ENCODE results near the gene TRAF2. TPM values are rescaled to one million over a fixed set of nuclear protein-coding genes. Genes with fewer than 3 reads are reported as not detected.
A peak's percentile ranks its signal among the peaks of the same experiment; 100 is the strongest.

TRAF2 gene
- total and polyA plus RNA-seq, 2 of the 4 experiments (the other 2 are of a cell fraction): 6.6 to 12.0 TPM

- Histone ChIP-seq H4K8ac (ENCODE audit: low read depth in 2 of 2, low read length in 2 of 2) (no peak overlapping the region), H3K27me3 (ENCODE audit: control insufficient read depth, insufficient read depth, low read length) (peaks cover 16% of the 10 kb centered on the region; the same call in 1 of the 2 replicates), H3K9ac (ENCODE audit: low read depth, low read length) (no peak overlapping the region), H2AK9ac (replicated peaks; ENCODE audit: low read depth, low read length, poor library complexity) (no peak overlapping the region), H2BK120ac (ENCODE audit: low read depth, low read length) (no peak overlapping the region), H3K9me3 (ENCODE audit: control insufficient read depth, insufficient read depth, low read length) (no peaks in the 10 kb centered on the region), H2BK15ac (ENCODE audit: low read depth, low read length) (no peak overlapping the region), H4K91ac (ENCODE audit: insufficient read depth, low read depth, low read length) (no peak overlapping the region), H2AFZ (replicated peaks; ENCODE audit: low read length, poor library complexity) (peak overlapping the region; percentile 21), H3K79me1 (ENCODE audit: low read depth in 1 of 2, low read length in 2 of 2) (no peaks in the 10 kb centered on the region), H2AK5ac (ENCODE audit: low read depth, low read length) (no peak overlapping the region), H3K56ac (ENCODE audit: extremely low read depth, insufficient read depth, low read length) (no peak overlapping the region), H3K4me1 (ENCODE audit: control insufficient read depth, insufficient read depth, low read length) (peaks cover 7% of the 10 kb centered on the region; the same call in 1 of the 2 replicates), H4K5ac (ENCODE audit: low read depth, low read length) (no peak overlapping the region), H3K14ac (replicated peaks; ENCODE audit: low read depth, low read length) (no peak overlapping the region), H2BK5ac (ENCODE audit: low read depth, low read length, poor library complexity, severe bottlenecking) (no peak overlapping the region), H3K4me3 (ENCODE audit: insufficient read depth, low read depth, low read length) (no peak overlapping the region), H3K4ac (ENCODE audit: low read depth, low read length) (no peak overlapping the region), H3K4me2 (ENCODE audit: low read depth, low read length) (no peak overlapping the region), H2BK20ac (ENCODE audit: low read depth, low read length) (no peak overlapping the region), H3K18ac (ENCODE audit: low read depth, low read length) (no peak overlapping the region), H4K20me1 (ENCODE audit: insufficient read depth, low read length) (no peaks in the 10 kb centered on the region), H3K23ac (ENCODE audit: low read depth, low read length) (no peak overlapping the region), H3K9me1 (ENCODE audit: insufficient read depth, low read length) (no peaks in the 10 kb centered on the region), H3K27ac (ENCODE audit: insufficient read depth, low read length) (no peak overlapping the region), H3K36me3 (ENCODE audit: control insufficient read depth, insufficient read depth, low read length) (no peaks in the 10 kb centered on the region)
- POLR2A ChIA-PET (ENCODE audit: unreplicated experiment): no interaction called here
- in situ Hi-C loops (cut with MboI; ENCODE audit: low sequenced_read_pairs) (no loop called here), dilution Hi-C loops (cut with HindIII; ENCODE audit: low sequenced_read_pairs, unreplicated experiment) (no loop called here), intact Hi-C loops (cut with micrococcal nuclease) (no loop called here)
- TF ChIP-seq RCOR1 (IDR thresholded peaks at IDR 0.05; ENCODE audit: insufficient replicate concordance, low read length) (no peak), RAD21 (IDR thresholded peaks at IDR 0.05; ENCODE audit: low read length) (no peak), POLR2A (IDR thresholded peaks at IDR 0.05; ENCODE audit: low read depth, low read length) (no peak), MAZ (IDR thresholded peaks at IDR 0.05; ENCODE audit: borderline replicate concordance, low read depth, low read length) (no peak), CHD1 (IDR thresholded peaks at IDR 0.05; ENCODE audit: low read depth, low read length) (no peak), CEBPB (IDR thresholded peaks at IDR 0.05; ENCODE audit: low read depth, low read length) (no peak), MAFK (IDR thresholded peaks at IDR 0.05; ENCODE audit: low read depth, low read length) (no peak), NFE2L2 (IDR thresholded peaks at IDR 0.05; ENCODE audit: low read depth, low read length) (no peak)
- no TSS peak for BruUV-seq (replicated peaks)
- no peak for ATAC-seq (ENCODE audit: low read depth)
- 77% methylated on average over 4 of the region's 15 CpGs; no CpG with 5 or more reads in 1 of the 2 experiments for WGBS, 2 experiments (ENCODE audit: extremely low coverage in 2 of 2, insufficient read length in 1 of 2)
- CTCF ChIA-PET: no interaction called here
- no peak for DNase-seq
Measured at GRCh38 chr9:136974817-136975535, 88.7 kb downstream of the TRAF2 start.
